Measurements from ENCODE around the gene SGMS2.

Gene SGMS2

DNA sequence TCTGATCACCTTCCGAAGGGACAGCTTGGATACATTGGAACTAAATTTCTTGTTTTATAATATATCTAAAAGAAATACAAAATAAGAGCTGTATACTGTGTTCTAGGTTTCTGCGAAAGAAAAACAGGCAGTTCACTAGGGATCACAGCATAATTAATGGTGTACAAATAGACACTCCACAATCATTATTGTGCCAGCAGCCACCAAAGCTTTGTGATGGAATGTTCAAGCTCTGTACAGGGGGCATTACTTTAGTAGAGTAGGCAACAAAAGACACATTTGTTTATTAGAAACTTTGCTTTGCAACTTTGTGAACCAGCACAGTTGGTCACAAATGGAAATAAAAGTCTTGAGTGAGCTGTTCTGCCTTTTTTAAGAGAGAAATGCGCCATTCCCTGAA, 49.3 kb downstream of the SGMS2 start:
- no peak overlapping the region for H3K4me3 ChIP-seq (replicated peaks; ENCODE audit: low read depth, low read length)
- DNase-seq (ENCODE audit: low read depth): no peak
- TF ChIP-seq, protein P1, sequence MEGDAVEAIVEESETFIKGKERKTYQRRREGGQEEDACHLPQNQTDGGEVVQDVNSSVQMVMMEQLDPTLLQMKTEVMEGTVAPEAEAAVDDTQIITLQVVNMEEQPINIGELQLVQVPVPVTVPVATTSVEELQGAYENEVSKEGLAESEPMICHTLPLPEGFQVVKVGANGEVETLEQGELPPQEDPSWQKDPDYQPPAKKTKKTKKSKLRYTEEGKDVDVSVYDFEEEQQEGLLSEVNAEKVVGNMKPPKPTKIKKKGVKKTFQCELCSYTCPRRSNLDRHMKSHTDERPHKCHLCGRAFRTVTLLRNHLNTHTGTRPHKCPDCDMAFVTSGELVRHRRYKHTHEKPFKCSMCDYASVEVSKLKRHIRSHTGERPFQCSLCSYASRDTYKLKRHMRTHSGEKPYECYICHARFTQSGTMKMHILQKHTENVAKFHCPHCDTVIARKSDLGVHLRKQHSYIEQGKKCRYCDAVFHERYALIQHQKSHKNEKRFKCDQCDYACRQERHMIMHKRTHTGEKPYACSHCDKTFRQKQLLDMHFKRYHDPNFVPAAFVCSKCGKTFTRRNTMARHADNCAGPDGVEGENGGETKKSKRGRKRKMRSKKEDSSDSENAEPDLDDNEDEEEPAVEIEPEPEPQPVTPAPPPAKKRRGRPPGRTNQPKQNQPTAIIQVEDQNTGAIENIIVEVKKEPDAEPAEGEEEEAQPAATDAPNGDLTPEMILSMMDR (IDR thresholded peaks at IDR 0.05; ENCODE audit: low read length, missing control alignments): no peak

DNA sequence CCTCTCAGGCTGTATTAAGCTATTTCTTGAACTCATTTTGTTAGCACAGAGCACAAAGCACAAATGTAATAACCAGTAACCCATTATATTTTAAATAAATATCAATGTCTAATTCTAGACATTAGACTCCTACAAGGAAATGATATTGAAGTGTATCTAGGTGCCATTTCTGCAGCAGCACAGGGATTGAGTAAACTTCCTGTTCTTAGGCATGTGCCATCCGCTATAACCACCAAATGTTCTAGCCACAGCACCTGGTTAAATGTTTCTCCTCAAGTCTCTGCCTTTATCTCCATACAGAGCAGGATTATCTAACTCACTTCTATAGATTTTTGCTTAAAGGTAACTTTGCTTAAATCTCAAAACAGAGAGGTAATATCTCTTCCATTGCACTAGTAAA, 51.4 kb downstream of the SGMS2 start:
- DNase-seq (ENCODE audit: low read depth): no peak
- H3K4me3 ChIP-seq (replicated peaks; ENCODE audit: low read depth, low read length): no peak overlapping the region
- TF ChIP-seq, protein P1 (IDR thresholded peaks at IDR 0.05; ENCODE audit: low read length, missing control alignments): no peak

DNA sequence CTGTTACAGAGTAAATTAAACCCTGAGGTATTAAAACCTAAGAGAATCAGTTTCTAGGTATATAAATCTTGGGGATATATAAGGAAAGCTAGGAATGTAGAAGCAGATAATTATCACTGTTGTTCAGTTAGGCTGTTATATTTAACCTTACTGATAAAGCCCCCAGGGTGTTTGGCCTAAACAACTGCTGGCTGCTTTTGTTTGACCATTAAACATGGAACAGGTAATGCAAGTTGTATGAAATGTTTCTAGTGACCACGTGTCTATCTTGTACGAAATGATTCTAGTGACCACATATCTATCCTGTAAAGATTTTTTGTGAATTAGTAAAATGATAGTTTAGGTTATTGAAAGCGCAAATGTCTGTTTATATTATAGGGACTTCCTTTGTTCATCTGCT, 52.6 kb downstream of the SGMS2 start:
- TF ChIP-seq, protein P1 (IDR thresholded peaks at IDR 0.05; ENCODE audit: low read length, missing control alignments): no peak
- DNase-seq (ENCODE audit: low read depth): no peak
- H3K4me3 ChIP-seq (replicated peaks; ENCODE audit: low read depth, low read length): no peak overlapping the region

DNA sequence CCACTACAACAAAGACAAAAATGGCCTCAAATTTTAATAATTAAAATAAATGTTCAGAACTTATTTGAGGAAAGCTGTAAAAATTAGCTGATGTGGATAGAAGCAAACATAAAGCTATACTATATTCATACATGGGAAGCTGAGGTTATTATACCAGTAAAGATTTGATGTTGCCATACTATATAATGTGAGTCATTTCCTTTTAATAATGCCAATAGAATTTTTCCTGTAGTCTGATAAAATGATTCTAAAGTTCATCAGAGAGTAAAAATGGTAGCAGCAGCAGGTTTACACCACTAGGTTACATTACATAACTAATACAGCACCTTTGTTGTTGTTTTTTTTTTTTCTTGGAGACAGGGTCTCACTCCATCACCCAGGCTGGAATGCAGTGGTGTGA, 61.1 kb downstream of the SGMS2 start:
- H3K4me3 ChIP-seq (replicated peaks; ENCODE audit: low read depth, low read length): no peak overlapping the region
- TF ChIP-seq, protein P1 (IDR thresholded peaks at IDR 0.05; ENCODE audit: low read length, missing control alignments): no peak
- DNase-seq (ENCODE audit: low read depth): no peak

DNA sequence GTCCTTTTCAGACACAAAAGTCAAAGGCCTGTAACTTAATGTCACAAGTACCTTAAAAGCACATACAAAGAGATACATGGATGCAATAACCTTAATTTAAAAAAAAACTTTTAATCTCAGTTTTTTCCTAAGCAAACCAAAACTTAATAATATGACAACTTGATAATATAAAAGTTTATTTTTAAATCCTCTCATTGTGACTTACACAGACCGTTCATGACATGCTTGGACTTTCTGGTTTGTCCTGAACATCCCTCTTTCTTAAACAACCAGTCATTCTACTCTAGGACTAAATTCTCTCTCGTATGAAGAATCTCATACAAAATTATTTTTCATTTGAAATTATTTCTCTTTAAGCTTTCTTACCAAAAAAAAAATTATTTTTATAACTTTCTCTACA, 63.5 kb downstream of the SGMS2 start:
- no peak overlapping the region for H3K4me3 ChIP-seq (replicated peaks; ENCODE audit: low read depth, low read length)
- TF ChIP-seq, protein P1 (IDR thresholded peaks at IDR 0.05; ENCODE audit: low read length, missing control alignments): no peak
- no peak for DNase-seq (ENCODE audit: low read depth)

DNA sequence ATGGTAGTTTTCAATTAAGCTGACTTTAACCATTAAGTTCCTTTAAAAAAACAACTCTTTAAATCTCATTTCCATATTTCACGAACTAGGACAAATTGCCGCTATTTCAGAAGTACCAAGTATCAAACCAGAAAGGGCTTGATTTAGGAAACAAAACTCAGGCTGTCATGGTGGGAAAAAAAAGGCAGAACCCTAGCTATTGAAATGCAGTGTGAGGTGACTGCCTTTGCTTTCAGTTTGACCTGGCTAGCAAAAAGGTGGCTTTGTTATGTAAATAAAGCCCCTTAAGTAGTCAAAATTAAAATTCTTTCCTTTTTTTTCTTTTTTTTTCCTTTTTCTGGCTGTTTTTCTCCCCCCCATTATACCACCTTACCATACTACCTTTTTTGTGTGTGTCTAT, 66.0 kb downstream of the SGMS2 start:
- no peak overlapping the region for H3K4me3 ChIP-seq (replicated peaks; ENCODE audit: low read depth, low read length)
- TF ChIP-seq, protein P1 (IDR thresholded peaks at IDR 0.05; ENCODE audit: low read length, missing control alignments): no peak
- no peak for DNase-seq (ENCODE audit: low read depth)

DNA sequence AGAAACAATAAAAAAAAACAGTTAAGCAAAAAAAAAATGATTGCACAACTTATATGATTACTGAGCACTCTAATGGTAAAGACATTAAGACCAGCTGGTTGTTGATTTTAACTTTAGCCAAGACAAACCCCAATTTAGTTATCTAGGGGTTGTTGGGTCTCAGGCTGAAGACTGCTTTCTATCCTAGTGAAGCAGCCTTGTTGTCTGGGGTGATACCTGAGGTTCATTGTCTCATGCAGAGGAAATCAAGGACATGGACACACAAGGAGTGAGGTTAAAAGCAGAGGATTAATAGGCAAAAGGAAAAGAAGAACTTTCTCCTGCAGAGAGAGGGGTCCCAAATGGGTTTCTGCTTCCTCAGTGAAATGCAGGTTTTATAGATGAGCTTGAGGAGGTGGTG, 66.6 kb downstream of the SGMS2 start:
- TF ChIP-seq, protein P1 (IDR thresholded peaks at IDR 0.05; ENCODE audit: low read length, missing control alignments): no peak
- H3K4me3 ChIP-seq (replicated peaks; ENCODE audit: low read depth, low read length): no peak overlapping the region
- no peak for DNase-seq (ENCODE audit: low read depth)

All from fibroblast of pulmonary artery (primary cell).